Measurements from ENCODE around the gene BCL7B.
"Not testable (repeated sequence)": the region's sequence is repeated elsewhere in the genome, so short reads cannot be mapped to it uniquely, and the experiment has no call there.

BCL7B gene

DNA sequence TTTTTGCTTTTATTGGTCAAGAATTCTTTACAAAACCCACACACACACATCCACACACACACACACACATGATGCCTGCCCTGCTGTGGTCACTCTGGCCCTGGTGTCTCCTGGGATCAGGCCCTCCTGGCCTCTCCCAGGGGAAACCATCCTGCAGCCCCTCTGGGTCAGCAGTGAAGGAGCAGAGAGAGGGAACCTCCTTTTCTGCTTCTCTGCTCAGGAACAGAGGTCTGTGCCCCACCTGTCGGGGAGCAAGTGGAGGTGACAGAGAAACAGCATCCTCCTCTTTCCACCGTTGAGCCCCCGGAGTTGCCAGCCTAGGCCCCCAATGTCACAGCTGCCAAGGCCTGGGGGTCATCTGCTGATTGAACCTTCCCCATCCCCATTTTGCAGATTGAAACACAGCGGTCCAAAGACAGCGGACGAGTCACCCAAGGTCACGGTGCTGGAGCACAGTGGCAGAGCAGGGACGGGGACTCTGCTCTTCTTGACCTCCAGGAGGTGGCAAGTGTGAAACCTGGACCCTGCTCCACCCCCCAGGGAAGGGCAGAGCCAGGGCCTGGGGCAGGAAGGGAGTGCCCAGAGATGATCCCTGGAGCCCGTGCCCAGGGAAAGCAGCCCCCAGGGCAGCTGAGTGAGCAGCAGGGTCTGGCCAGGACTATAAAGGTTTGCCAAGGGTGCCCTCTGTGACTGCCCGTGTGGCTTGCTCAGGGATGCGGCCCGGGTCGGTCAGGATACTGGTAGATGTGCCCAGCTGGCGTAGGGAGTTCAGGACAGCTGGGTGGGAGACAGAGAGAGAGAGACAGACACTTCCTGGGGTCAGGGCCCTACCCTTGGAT, 35.9 kb upstream of the BCL7B start:
- H3K27ac ChIP-seq (ENCODE audit: low read depth, low read length), result no peak overlapping the region

DNA sequence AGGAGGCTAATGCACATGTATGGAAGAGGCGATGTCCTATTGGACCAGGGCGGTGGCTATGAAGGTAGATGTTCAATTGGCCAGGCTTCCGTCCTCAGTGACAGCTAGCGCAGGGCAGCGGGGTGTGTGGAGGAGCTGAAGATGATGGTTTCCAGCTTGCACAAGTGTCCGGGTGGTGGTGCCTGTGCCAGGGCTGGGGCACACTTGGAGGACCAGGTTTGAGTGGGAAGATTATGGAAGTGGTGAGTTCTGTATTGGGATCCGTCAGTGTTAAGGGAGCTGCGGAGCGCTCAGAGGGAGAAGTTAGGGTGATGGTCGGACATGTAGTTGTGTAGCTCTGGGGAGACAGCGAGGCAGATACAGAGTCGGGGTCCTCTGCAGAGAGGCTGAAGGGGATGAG, 29.4 kb upstream of the BCL7B start:
- Histone ChIP-seq H3K4me3 (ENCODE audit: low read depth, low read length) (no peak overlapping the region), H3K4me1 (ENCODE audit: control insufficient read depth, insufficient read depth, low read length, unreplicated experiment) (peaks cover 4% of the 10 kb centered on the region), H3K79me2 (ENCODE audit: control insufficient read depth, insufficient read depth, low read length, unreplicated experiment) (no peaks in the 10 kb centered on the region), H3K36me3 (ENCODE audit: insufficient read depth, low read length) (no peaks in the 10 kb centered on the region), H2AFZ (ENCODE audit: low read length, unreplicated experiment) (no peak overlapping the region), H3K27me3 (ENCODE audit: insufficient read depth, low read length) (no peaks in the 10 kb centered on the region), H3K27ac (ENCODE audit: low read depth, low read length) (no peak overlapping the region)

More for the DNA sequence above, 35.9 kb upstream of the BCL7B start:
- H3K27me3 ChIP-seq (ENCODE audit: insufficient read depth, low read length), result peaks cover 8% of the 10 kb centered on the region
- H3K4me3 ChIP-seq (ENCODE audit: low read depth, low read length), result no peak overlapping the region
- H3K36me3 ChIP-seq (ENCODE audit: insufficient read depth, low read length), result no peaks in the 10 kb centered on the region
- no peaks in the 10 kb centered on the region for H3K79me2 ChIP-seq (ENCODE audit: control insufficient read depth, insufficient read depth, low read length, unreplicated experiment)
- no peaks in the 10 kb centered on the region for H3K4me1 ChIP-seq (ENCODE audit: control insufficient read depth, insufficient read depth, low read length, unreplicated experiment)
- no peak overlapping the region for H2AFZ ChIP-seq (ENCODE audit: low read length, unreplicated experiment)

DNA sequence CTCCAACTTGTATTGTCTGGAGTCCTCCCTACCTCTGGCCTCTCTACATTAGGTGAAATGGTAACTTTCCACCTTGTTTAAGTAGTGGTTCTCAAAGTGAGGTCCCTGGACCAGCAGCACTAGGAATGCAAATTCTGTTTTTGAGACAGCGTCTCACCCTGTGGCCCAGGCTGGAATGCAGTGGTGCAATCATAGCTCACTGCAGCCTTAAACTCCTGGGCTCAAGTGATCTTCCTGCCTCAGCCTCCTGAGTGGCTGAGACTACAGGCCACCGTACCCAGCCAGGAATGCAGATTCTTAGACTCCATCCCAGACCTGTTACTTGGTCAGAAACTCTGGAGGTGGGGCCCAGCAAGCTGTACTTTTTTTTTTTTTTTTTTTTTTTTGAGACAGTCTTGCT, 27.7 kb upstream of the BCL7B start:
- peaks cover 4% of the 10 kb centered on the region for H3K4me1 ChIP-seq (ENCODE audit: control insufficient read depth, insufficient read depth, low read length, unreplicated experiment)
- H3K27ac ChIP-seq (ENCODE audit: low read depth, low read length), result no peak overlapping the region
- H3K79me2 ChIP-seq (ENCODE audit: control insufficient read depth, insufficient read depth, low read length, unreplicated experiment), result no peaks in the 10 kb centered on the region
- no peak overlapping the region for H2AFZ ChIP-seq (ENCODE audit: low read length, unreplicated experiment)
- no peak overlapping the region for H3K4me3 ChIP-seq (ENCODE audit: low read depth, low read length)
- no peaks in the 10 kb centered on the region for H3K36me3 ChIP-seq (ENCODE audit: insufficient read depth, low read length)
- H3K27me3 ChIP-seq (ENCODE audit: insufficient read depth, low read length), result no peaks in the 10 kb centered on the region

DNA sequence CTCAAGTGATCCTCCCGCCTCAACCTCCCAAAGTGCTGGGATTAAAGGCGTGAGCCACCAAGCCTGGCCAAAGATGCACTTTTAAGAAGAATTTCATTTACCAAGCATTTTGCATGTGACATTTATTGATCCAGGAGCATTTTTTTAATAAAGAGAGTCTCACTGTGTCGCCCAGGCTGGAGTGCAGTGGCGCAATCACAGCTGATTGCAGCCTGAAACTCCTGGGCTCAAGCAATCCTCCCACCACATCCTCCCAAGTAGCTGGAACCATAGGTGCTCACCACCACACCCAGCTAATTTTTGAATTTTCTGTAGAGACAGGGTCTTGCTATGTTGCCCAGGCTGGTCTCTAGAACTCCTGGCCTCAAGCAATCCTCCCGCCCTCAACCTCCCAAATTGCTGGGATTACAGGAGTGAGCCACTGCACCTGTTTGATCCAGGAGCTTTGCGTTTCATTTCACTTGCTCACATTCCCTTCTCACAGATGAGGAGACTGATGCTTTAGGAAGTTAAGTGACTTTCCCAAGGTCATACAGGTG, 25.2 kb upstream of the BCL7B start:
- Histone ChIP-seq H3K4me3 (ENCODE audit: low read depth, low read length) (no peak overlapping the region), H3K27ac (ENCODE audit: low read depth, low read length) (no peak overlapping the region), H3K79me2 (ENCODE audit: control insufficient read depth, insufficient read depth, low read length, unreplicated experiment) (peaks cover 4% of the 10 kb centered on the region), H2AFZ (ENCODE audit: low read length, unreplicated experiment) (no peak overlapping the region), H3K27me3 (ENCODE audit: insufficient read depth, low read length) (no peaks in the 10 kb centered on the region), H3K4me1 (ENCODE audit: control insufficient read depth, insufficient read depth, low read length, unreplicated experiment) (peaks cover 3% of the 10 kb centered on the region), H3K36me3 (ENCODE audit: insufficient read depth, low read length) (no peaks in the 10 kb centered on the region)

DNA sequence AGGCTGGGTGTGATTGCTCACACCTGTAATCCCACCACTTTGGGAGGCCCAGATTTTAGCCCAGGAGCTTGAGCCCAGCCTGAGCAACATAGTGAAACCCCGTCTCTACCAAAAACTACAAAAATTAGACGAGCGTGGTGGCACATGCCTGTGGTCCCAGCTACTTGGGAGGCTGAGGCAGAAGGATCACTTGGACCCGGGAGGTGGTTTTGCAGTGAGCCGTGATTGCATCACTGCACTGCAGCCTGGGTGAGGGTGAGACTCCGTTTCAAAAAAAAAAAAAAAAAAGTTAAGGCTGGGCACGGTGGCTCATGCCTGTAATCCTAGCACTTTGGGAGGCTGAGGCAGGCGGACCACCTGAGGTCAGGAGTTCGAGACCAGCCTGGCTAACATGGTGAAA, 23.5 kb upstream of the BCL7B start:
- not testable (repeated sequence) for H3K27ac ChIP-seq (ENCODE audit: low read depth, low read length); H3K4me3 ChIP-seq (ENCODE audit: low read depth, low read length); H2AFZ ChIP-seq (ENCODE audit: low read length, unreplicated experiment); H3K27me3 ChIP-seq (ENCODE audit: insufficient read depth, low read length); H3K36me3 ChIP-seq (ENCODE audit: insufficient read depth, low read length)
- H3K4me1 ChIP-seq (ENCODE audit: control insufficient read depth, insufficient read depth, low read length, unreplicated experiment), result peaks cover 13% of the 10 kb centered on the region
- H3K79me2 ChIP-seq (ENCODE audit: control insufficient read depth, insufficient read depth, low read length, unreplicated experiment), result peaks cover 21% of the 10 kb centered on the region

DNA sequence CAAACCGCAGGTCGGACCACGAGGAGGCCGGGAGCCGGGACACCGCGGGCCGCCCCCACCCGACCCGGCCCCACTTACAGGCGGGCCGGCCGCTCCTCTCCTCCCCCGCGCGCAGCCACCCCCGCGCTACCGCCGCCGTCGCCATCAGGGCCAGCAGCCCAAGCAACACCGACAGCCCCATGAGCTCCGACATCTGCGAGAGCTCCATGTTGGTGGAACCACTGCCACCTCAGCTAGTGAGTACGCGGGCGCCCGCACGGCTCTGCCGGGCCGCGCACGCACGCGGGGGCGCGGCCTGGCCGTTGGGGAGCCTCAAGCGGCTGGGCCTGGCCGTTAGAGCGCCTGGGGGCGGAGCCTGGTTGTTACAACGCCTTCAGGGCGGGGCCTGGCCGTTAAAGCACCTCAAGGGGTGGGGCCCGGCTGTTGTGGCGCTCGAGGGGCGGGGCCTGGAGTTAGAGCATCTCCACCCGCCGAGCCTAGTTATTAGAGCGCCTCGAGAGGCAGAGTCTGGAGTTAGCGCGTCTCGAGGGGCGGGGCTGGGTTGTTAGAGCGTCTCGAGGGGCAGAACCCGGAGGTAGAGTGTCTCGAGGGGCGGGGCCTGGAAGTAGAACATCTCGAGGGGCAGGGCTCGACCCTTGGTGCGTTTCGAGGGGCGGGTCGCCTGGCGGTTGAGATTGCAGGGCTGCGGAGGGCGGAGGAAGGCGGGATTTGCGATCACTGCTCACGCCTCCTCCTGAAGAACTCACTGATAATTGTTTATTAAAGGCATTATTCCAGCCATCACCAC, 21.0 kb upstream of the BCL7B start, which contains the start of gene TBL2:
TBL2 (minus strand) TSS at position 238 of the 787 bp plus-strand sequence; CDS start at position 208, 30 bp downstream.
- H3K4me1 ChIP-seq (ENCODE audit: control insufficient read depth, insufficient read depth, low read length, unreplicated experiment), result peaks cover 13% of the 10 kb centered on the region
- peaks cover 38% of the 10 kb centered on the region for H3K79me2 ChIP-seq (ENCODE audit: control insufficient read depth, insufficient read depth, low read length, unreplicated experiment)
- H3K4me3 ChIP-seq (ENCODE audit: low read depth, low read length), result peak within 1 kb of the TSS; percentile 86
- peaks cover 4% of the 10 kb centered on the region; the same call in 1 of the 2 replicates for H3K36me3 ChIP-seq (ENCODE audit: insufficient read depth, low read length)
- peak within 1 kb of the TSS; percentile 98 for H2AFZ ChIP-seq (ENCODE audit: low read length, unreplicated experiment)
- no peaks in the 10 kb centered on the region for H3K27me3 ChIP-seq (ENCODE audit: insufficient read depth, low read length)
- H3K27ac ChIP-seq (ENCODE audit: low read depth, low read length), result peak within 1 kb of the TSS; percentile 65

DNA sequence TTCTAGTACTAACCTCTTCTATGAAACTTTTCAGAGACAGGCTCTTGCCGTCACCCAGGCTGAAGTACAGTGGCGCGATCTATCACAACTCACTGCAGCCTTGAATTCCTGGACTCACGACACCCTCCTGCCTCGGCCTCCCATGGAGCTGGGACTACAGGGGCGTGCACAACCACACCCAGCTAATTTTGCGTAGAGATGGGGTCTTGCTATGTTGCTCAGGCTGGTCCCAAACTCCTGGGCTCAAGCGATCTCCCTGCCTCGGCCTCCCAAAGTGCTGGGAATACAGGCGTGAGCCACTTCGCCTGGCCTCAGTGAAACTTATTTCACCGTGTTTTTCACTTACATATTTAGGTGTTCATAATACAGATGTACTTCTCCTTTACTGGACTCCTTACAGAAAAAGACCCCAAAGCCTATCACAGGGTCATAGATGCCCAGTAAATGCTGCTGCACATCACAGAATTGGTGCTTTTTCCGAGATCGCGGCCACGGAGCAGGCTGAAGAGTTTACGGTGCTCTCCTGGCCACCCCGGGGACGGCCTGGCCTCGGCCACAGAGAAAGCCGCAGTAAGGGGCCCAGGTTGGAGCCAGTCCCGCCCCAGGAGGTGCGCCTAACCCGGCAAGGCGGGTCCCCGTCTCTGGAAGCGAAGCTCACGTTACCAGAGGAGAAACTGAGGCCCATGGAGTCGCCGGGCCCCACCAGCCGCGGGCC, 20.3 kb upstream of the BCL7B start:
- peak overlapping the region; percentile 8 for H2AFZ ChIP-seq (ENCODE audit: low read length, unreplicated experiment)
- peaks cover 13% of the 10 kb centered on the region for H3K4me1 ChIP-seq (ENCODE audit: control insufficient read depth, insufficient read depth, low read length, unreplicated experiment)
- peaks cover 38% of the 10 kb centered on the region for H3K79me2 ChIP-seq (ENCODE audit: control insufficient read depth, insufficient read depth, low read length, unreplicated experiment)
- H3K27me3 ChIP-seq (ENCODE audit: insufficient read depth, low read length), result no peaks in the 10 kb centered on the region
- peak overlapping the region; percentile 86 for H3K4me3 ChIP-seq (ENCODE audit: low read depth, low read length)
- peaks cover 12% of the 10 kb centered on the region; the same call in 1 of the 2 replicates for H3K36me3 ChIP-seq (ENCODE audit: insufficient read depth, low read length)
- H3K27ac ChIP-seq (ENCODE audit: low read depth, low read length), result peak overlapping the region; percentile 44

DNA sequence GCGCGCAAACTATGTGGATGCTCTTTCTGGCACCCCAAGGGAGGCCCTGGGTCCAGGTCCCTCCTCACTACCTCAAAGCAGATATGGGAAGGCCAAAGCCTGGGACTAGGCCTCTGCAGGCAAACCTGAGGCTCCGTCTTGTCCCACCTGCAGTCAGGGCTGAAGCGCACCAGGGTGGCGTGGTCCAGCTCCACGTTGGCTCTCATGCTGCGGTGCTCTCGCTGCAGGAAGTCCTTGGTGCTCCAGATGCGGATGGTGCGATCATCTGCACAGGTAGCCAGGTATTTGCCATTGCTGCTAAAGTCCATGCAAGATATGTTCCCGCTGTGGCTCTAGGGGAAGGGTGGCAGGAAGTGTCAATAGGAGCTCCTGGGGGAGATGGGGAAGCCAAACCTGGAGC, 16.3 kb upstream of the BCL7B start:
- no peak overlapping the region for H3K27ac ChIP-seq (ENCODE audit: low read depth, low read length)
- no peak overlapping the region for H2AFZ ChIP-seq (ENCODE audit: low read length, unreplicated experiment)
- no peaks in the 10 kb centered on the region for H3K27me3 ChIP-seq (ENCODE audit: insufficient read depth, low read length)
- peaks cover 16% of the 10 kb centered on the region; the same call in 1 of the 2 replicates for H3K36me3 ChIP-seq (ENCODE audit: insufficient read depth, low read length)
- no peak overlapping the region for H3K4me3 ChIP-seq (ENCODE audit: low read depth, low read length)
- H3K4me1 ChIP-seq (ENCODE audit: control insufficient read depth, insufficient read depth, low read length, unreplicated experiment), result peaks cover 10% of the 10 kb centered on the region
- peaks cover 38% of the 10 kb centered on the region for H3K79me2 ChIP-seq (ENCODE audit: control insufficient read depth, insufficient read depth, low read length, unreplicated experiment)

DNA sequence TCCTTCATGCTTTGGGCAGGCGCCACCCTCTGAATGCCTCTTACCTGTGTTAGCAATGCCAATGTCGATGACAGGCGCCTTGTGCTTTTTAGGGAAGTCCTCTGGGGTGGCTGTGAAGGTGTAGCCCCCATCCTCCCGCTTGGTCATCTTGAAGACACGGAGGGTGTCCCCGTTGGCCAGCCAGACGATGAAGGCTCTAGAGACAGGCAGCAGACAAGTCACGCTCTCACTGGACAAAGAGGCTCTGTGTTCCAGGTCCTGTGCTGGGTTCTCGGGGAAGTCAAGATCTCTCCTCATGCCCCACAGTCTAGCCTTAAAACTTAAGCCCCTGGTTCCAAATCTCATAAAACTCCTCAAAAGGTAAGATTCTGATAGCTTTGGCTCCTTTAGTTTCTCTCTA, 15.8 kb upstream of the BCL7B start:
- Histone ChIP-seq H3K36me3 (ENCODE audit: insufficient read depth, low read length) (peaks cover 16% of the 10 kb centered on the region; the same call in 1 of the 2 replicates), H2AFZ (ENCODE audit: low read length, unreplicated experiment) (no peak overlapping the region), H3K4me1 (ENCODE audit: control insufficient read depth, insufficient read depth, low read length, unreplicated experiment) (peaks cover 10% of the 10 kb centered on the region), H3K27ac (ENCODE audit: low read depth, low read length) (no peak overlapping the region), H3K4me3 (ENCODE audit: low read depth, low read length) (no peak overlapping the region), H3K27me3 (ENCODE audit: insufficient read depth, low read length) (no peaks in the 10 kb centered on the region), H3K79me2 (ENCODE audit: control insufficient read depth, insufficient read depth, low read length, unreplicated experiment) (peaks cover 38% of the 10 kb centered on the region)

DNA sequence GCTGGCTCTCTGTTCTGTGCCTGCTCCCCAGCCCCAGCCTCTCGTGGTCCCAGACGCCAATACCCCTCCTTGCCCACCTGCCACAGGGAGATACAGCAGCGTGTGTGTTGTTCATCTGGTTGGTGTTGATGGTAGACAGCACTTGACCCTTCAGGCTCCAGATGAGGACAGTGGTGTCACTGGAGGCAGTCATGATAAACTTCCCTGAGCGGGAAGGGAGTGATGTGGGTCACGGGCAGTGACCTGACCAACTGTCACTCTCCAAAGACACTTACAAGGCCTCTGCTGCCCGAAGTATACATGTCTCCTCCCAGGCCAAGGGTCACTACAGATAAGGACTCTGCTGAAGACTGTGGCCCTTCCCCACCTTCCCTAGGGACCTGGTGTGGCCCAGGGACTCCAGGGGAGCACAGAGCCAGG, 15.3 kb upstream of the BCL7B start:
- no peak overlapping the region for H3K4me3 ChIP-seq (ENCODE audit: low read depth, low read length)
- H3K27me3 ChIP-seq (ENCODE audit: insufficient read depth, low read length), result no peaks in the 10 kb centered on the region
- H3K36me3 ChIP-seq (ENCODE audit: insufficient read depth, low read length), result peaks cover 16% of the 10 kb centered on the region; the same call in 1 of the 2 replicates
- H3K79me2 ChIP-seq (ENCODE audit: control insufficient read depth, insufficient read depth, low read length, unreplicated experiment), result peaks cover 34% of the 10 kb centered on the region
- H3K4me1 ChIP-seq (ENCODE audit: control insufficient read depth, insufficient read depth, low read length, unreplicated experiment), result peaks cover 10% of the 10 kb centered on the region
- no peak overlapping the region for H2AFZ ChIP-seq (ENCODE audit: low read length, unreplicated experiment)
- H3K27ac ChIP-seq (ENCODE audit: low read depth, low read length), result no peak overlapping the region

Data from ACC112 (cell line).